ENCODE results near the gene ATXN7L3.

The ATXN7L3 gene

GRCh38 chr17:44219616-44220212 is 20.0 kb upstream of the ATXN7L3 start, which contains the start of gene UBTF:
UBTF (minus strand) TSS chr17:44219675; CDS start chr17:44218229, 1,446 bp downstream.
- peak within 1 kb of the TSS; percentile 49 for H3K4me2 ChIP-seq (ENCODE audit: low read depth, low read length, poor library complexity, severe bottlenecking)
- TF ChIP-seq, protein P1, sequence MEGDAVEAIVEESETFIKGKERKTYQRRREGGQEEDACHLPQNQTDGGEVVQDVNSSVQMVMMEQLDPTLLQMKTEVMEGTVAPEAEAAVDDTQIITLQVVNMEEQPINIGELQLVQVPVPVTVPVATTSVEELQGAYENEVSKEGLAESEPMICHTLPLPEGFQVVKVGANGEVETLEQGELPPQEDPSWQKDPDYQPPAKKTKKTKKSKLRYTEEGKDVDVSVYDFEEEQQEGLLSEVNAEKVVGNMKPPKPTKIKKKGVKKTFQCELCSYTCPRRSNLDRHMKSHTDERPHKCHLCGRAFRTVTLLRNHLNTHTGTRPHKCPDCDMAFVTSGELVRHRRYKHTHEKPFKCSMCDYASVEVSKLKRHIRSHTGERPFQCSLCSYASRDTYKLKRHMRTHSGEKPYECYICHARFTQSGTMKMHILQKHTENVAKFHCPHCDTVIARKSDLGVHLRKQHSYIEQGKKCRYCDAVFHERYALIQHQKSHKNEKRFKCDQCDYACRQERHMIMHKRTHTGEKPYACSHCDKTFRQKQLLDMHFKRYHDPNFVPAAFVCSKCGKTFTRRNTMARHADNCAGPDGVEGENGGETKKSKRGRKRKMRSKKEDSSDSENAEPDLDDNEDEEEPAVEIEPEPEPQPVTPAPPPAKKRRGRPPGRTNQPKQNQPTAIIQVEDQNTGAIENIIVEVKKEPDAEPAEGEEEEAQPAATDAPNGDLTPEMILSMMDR (IDR thresholded peaks at IDR 0.05; ENCODE audit: insufficient read depth, low read length, poor library complexity, severe bottlenecking) = no peak
- no peak for TF ChIP-seq EZH2phosphoT487 (conservative IDR thresholded peaks at IDR 0.05; ENCODE audit: low read length)
- H3K36me3 ChIP-seq (ENCODE audit: low read length) = peaks cover 11% of the 10 kb centered on the region
- peak within 1 kb of the TSS; percentile 59 for H3K4me3 ChIP-seq (ENCODE audit: insufficient read depth, low read length, poor library complexity, severe bottlenecking)
- H4K20me1 ChIP-seq (ENCODE audit: low read depth, low read length) = no peaks in the 10 kb centered on the region
- H3K79me2 ChIP-seq (ENCODE audit: insufficient read depth, low read length) = peaks cover 31% of the 10 kb centered on the region
- no peaks in the 10 kb centered on the region for H3K27me3 ChIP-seq (ENCODE audit: low read length)
- H3F3A ChIP-seq (ENCODE audit: insufficient read depth) = peaks cover 19% of the 10 kb centered on the region
- H3K27ac ChIP-seq (ENCODE audit: low read depth, low read length) = peak within 1 kb of the TSS; percentile 95
- H2AFZ ChIP-seq (ENCODE audit: low read depth, low read length, severe bottlenecking) = no peak within 1 kb of the TSS
- no peaks in the 10 kb centered on the region for H3K9me3 ChIP-seq (ENCODE audit: insufficient read depth, low read length)
- peak within 1 kb of the TSS; percentile 93 for H3K9ac ChIP-seq (ENCODE audit: low read length)
- no peaks in the 10 kb centered on the region for H3K9me2 ChIP-seq (replicated peaks; ENCODE audit: insufficient read depth, low read length)

- H3K27ac ChIP-seq (ENCODE audit: low read depth, low read length) = peak overlapping the region; percentile 95
- no peaks in the 10 kb centered on the region for H3K9me2 ChIP-seq (replicated peaks; ENCODE audit: insufficient read depth, low read length)
- no peaks in the 10 kb centered on the region for H3K9me3 ChIP-seq (ENCODE audit: insufficient read depth, low read length)
- TF ChIP-seq, protein P1 (IDR thresholded peaks at IDR 0.05; ENCODE audit: insufficient read depth, low read length, poor library complexity, severe bottlenecking) = no peak
- TF ChIP-seq EZH2phosphoT487 (conservative IDR thresholded peaks at IDR 0.05; ENCODE audit: low read length) = no peak
- H4K20me1 ChIP-seq (ENCODE audit: low read depth, low read length) = no peaks in the 10 kb centered on the region
- peaks cover 19% of the 10 kb centered on the region for H3F3A ChIP-seq (ENCODE audit: insufficient read depth)
- H3K4me2 ChIP-seq (ENCODE audit: low read depth, low read length, poor library complexity, severe bottlenecking) = peak overlapping the region; percentile 35
- H3K9ac ChIP-seq (ENCODE audit: low read length) = peak overlapping the region; percentile 93
- peaks cover 11% of the 10 kb centered on the region for H3K36me3 ChIP-seq (ENCODE audit: low read length)
- H2AFZ ChIP-seq (ENCODE audit: low read depth, low read length, severe bottlenecking) = no peak overlapping the region
- no peaks in the 10 kb centered on the region for H3K27me3 ChIP-seq (ENCODE audit: low read length)
- H3K4me3 ChIP-seq (ENCODE audit: insufficient read depth, low read length, poor library complexity, severe bottlenecking) = peak overlapping the region; percentile 59
- H3K79me2 ChIP-seq (ENCODE audit: insufficient read depth, low read length) = peaks cover 31% of the 10 kb centered on the region
Measured at GRCh38 chr17:44219108-44219615, 19.5 kb upstream of the ATXN7L3 start.

GRCh38 chr17:44218344-44219107 is 18.8 kb upstream of the ATXN7L3 start:
- H3K79me2 ChIP-seq (ENCODE audit: insufficient read depth, low read length) = peaks cover 31% of the 10 kb centered on the region
- H3K27me3 ChIP-seq (ENCODE audit: low read length) = no peaks in the 10 kb centered on the region
- peak overlapping the region; percentile 91 for H3K4me2 ChIP-seq (ENCODE audit: low read depth, low read length, poor library complexity, severe bottlenecking)
- peak overlapping the region; percentile 95 for H3K27ac ChIP-seq (ENCODE audit: low read depth, low read length)
- H2AFZ ChIP-seq (ENCODE audit: low read depth, low read length, severe bottlenecking) = no peak overlapping the region
- H3K9ac ChIP-seq (ENCODE audit: low read length) = peak overlapping the region; percentile 93
- H3K36me3 ChIP-seq (ENCODE audit: low read length) = peaks cover 11% of the 10 kb centered on the region
- H3K9me2 ChIP-seq (replicated peaks; ENCODE audit: insufficient read depth, low read length) = no peaks in the 10 kb centered on the region
- H3F3A ChIP-seq (ENCODE audit: insufficient read depth) = peaks cover 19% of the 10 kb centered on the region
- peak overlapping the region; percentile 82 for H3K4me3 ChIP-seq (ENCODE audit: insufficient read depth, low read length, poor library complexity, severe bottlenecking)
- TF ChIP-seq, protein P1 (IDR thresholded peaks at IDR 0.05; ENCODE audit: insufficient read depth, low read length, poor library complexity, severe bottlenecking) = peak; percentile 80
- TF ChIP-seq EZH2phosphoT487 (conservative IDR thresholded peaks at IDR 0.05; ENCODE audit: low read length) = no peak
- H4K20me1 ChIP-seq (ENCODE audit: low read depth, low read length) = no peaks in the 10 kb centered on the region
- H3K9me3 ChIP-seq (ENCODE audit: insufficient read depth, low read length) = no peaks in the 10 kb centered on the region
